OCI-LY7 (cell line): ENCODE measurements around the gene USH1C. TPM values are rescaled to one million over a fixed set of nuclear protein-coding genes. Genes with fewer than 3 reads are reported as not detected.

Experiments
- BruUV-seq: library from RNA; stranded (reverse); fragments of 400-500 nt; replicated peaks from 2 replicates; lab custom pipeline; 2021; lab: Mats Ljungman, UMichigan
- CTCF ChIA-PET: fragments of 300-600 bp; sonication (Branson Sonifier 250); formaldehyde crosslinking; loops from one replicate; lab custom pipeline; 2022; ENCODE audit warnings: antibody characterized with exemption; ENCODE audit not compliant: unreplicated experiment; lab: Charles Lee
- POLR2A ChIA-PET: fragments of 300-600 bp; sonication (Branson Sonifier 250); formaldehyde crosslinking; loops from one replicate; lab custom pipeline; 2022; ENCODE audit warnings: antibody characterized with exemption; lab: Charles Lee
- DNase-seq: peaks from one replicate; pipeline ENCODE4 v3.0.0-alpha.2; 2015; ENCODE audit warnings: low spot score
- H2AFZ ChIP-seq: fragments of 200-600 bp; sonication (generic), shearing (Covaris generic); 2 replicates; pipeline ENCODE4 v1.6.1; 2014; ENCODE audit warnings: mild to moderate bottlenecking, antibody characterized with exemption, low read length, moderate library complexity
- H3K27ac ChIP-seq: fragments of 200-600 bp; sonication (generic); 2 replicates; pipeline ENCODE4 v1.5.1; 2014; ENCODE audit warnings: mixed run types, low read depth, mild to moderate bottlenecking, moderate library complexity, low read length, inconsistent platforms; ENCODE audit not compliant: poor library complexity, severe bottlenecking
- H3K36me3 ChIP-seq: fragments of 200-600 bp; sonication (generic); 2 replicates; pipeline ENCODE4 v1.6.1; 2014; ENCODE audit warnings: mild to moderate bottlenecking, antibody characterized with exemption, low read length, moderate library complexity, mixed read lengths; ENCODE audit not compliant: insufficient read depth
- H3K4me1 ChIP-seq: fragments of 200-600 bp; sonication (generic); 2 replicates; pipeline ENCODE4 v1.5.1; 2014; ENCODE audit warnings: mild to moderate bottlenecking, low read length; ENCODE audit not compliant: insufficient read depth, poor library complexity, severe bottlenecking
- H3K4me2 ChIP-seq: fragments of 200-600 bp; sonication (generic); 2 replicates; pipeline ENCODE4 v1.6.1; 2014; ENCODE audit warnings: mild to moderate bottlenecking, low read length
- H3K4me3 ChIP-seq: fragments of 200-600 bp; sonication (generic); 2 replicates; pipeline ENCODE4 v1.5.1; 2014; ENCODE audit warnings: mild to moderate bottlenecking, low read depth, low read length; ENCODE audit not compliant: poor library complexity, severe bottlenecking
- H3K79me2 ChIP-seq: fragments of 200-600 bp; sonication (generic); 2 replicates; pipeline ENCODE4 v1.6.1; 2016; ENCODE audit warnings: low read depth, mild to moderate bottlenecking, low read length, moderate library complexity, mixed read lengths; ENCODE audit not compliant: insufficient read depth
- H3K9me2 ChIP-seq: fragments of 200-600 bp; sonication (generic); 2 replicates; pipeline ENCODE4 v1.6.1; 2016; ENCODE audit warnings: mild to moderate bottlenecking, low read length, mixed read lengths; ENCODE audit not compliant: insufficient read depth
- H3K9me3 ChIP-seq: fragments of 200-600 bp; sonication (generic); 2 replicates; pipeline ENCODE4 v1.6.1; 2014; ENCODE audit warnings: mild to moderate bottlenecking, mixed run types, low read length, mixed read lengths
- H4K20me1 ChIP-seq: fragments of 200-600 bp; sonication (generic); 2 replicates; pipeline ENCODE4 v1.6.1; 2014; ENCODE audit warnings: mild to moderate bottlenecking, antibody characterized with exemption, low read length, moderate library complexity, mixed read lengths; ENCODE audit not compliant: insufficient read depth
- CTCF ChIP-seq: fragments of 200-600 bp; sonication (generic); conservative IDR thresholded peaks from 2 replicates; pipeline ENCODE4 v1.5.1; 2014; ENCODE audit warnings: mild to moderate bottlenecking, antibody characterized with exemption, low read length, moderate library complexity, mixed read lengths
- EZH2phosphoT487 ChIP-seq: fragments of 200-600 bp; sonication (generic); IDR thresholded peaks from 2 replicates; pipeline ENCODE4 v1.6.1; 2018; ENCODE audit warnings: low read depth, borderline replicate concordance, mild to moderate bottlenecking, mixed run types, antibody characterized with exemption, low read length, moderate library complexity, mixed read lengths
- intact Hi-C: fragments of 100-400 bp; cut with micrococcal nuclease; formaldehyde crosslinking; loops from one replicate; pipeline ENCODE4 v1.10.0; 2022; ENCODE audit not compliant: unreplicated experiment
- total RNA-seq, 2 experiments: library from RNA; depleted of rRNA in 1 of 2; stranded (reverse); fragments of >200 nt in 1 of 2; shearing (Covaris generic) in 1 of 2; gene quantifications; 2 replicates each; pipeline ENCODE4 v1.2.3, GENCODE V29; 2014 to 2022

Gene USH1C
- total RNA-seq, 2 experiments from 2014 or later = not detected

DNA sequence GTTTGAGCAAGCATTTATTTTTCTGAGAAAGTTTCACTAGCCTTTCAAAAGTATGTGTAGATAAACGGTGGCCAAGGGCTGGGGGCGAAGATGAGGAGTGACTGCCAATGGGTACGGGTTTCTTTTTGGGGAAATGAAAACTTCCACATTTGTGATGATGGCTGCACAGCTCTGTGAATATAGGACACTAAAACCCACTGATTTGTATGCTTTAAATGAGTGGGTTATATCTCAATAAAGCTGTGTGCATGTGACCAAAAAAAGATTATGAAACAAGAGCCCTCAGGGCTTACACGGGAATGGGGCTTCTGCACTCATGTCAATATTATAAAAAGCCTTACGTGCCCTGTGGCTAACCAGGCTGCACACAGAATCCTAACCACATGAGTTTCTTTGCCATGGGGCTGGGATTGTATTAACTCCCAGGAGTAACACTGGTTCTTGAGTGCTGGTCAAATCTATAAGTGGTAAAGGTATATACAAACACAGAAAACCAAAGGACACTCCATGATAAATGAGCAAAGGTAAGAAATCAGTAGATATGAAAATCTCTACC is 98.9 kb downstream of the USH1C start:
- CTCF ChIA-PET = no interaction called here
- no peaks in the 10 kb centered on the region for H3K4me1 ChIP-seq
- 0 out of 2 replicates have a peak, but pooled peaks cover 5% of the 10 kb centered on the region for H3K9me3 ChIP-seq
- TF ChIP-seq EZH2phosphoT487 = no peak
- no peak for TF ChIP-seq CTCF
- H3K27ac ChIP-seq = no peak overlapping the region
- no peaks in the 10 kb centered on the region for H3K36me3 ChIP-seq
- H3K4me3 ChIP-seq = no peak overlapping the region
- H3K4me2 ChIP-seq = no peak overlapping the region
- BruUV-seq = no TSS peak
- H2AFZ ChIP-seq = no peak overlapping the region
- no peaks in the 10 kb centered on the region for H4K20me1 ChIP-seq
- POLR2A ChIA-PET = no interaction called here
- no peak for DNase-seq
- intact Hi-C loops = no loop called here
- H3K79me2 ChIP-seq = no peaks in the 10 kb centered on the region
- no peaks in the 10 kb centered on the region for H3K9me2 ChIP-seq

- H3K27ac ChIP-seq = no peak overlapping the region
- intact Hi-C loops = no loop called here
- TF ChIP-seq EZH2phosphoT487 (no peak), CTCF (no peak)
- H3K36me3 ChIP-seq = no peaks in the 10 kb centered on the region
- no TSS peak for BruUV-seq
- H4K20me1 ChIP-seq = no peaks in the 10 kb centered on the region
- DNase-seq = no peak
- ChIA-PET POLR2A (no interaction called here), CTCF (no interaction called here)
- H3K9me2 ChIP-seq = no peaks in the 10 kb centered on the region
- no peak overlapping the region for H3K4me2 ChIP-seq
- H3K9me3 ChIP-seq = 0 out of 2 replicates have a peak, but pooled peaks cover 5% of the 10 kb centered on the region
- H2AFZ ChIP-seq = no peak overlapping the region
- H3K4me3 ChIP-seq = no peak overlapping the region
- peaks cover 7% of the 10 kb centered on the region for H3K4me1 ChIP-seq
- H3K79me2 ChIP-seq = no peaks in the 10 kb centered on the region
Measured at GRCh38 chr11:17443926-17444690, 100.1 kb downstream of the USH1C start.

Other genes starting within 250 kb of the USH1C start
- gene NCR3LG1, start 192.6 kb downstream of the USH1C start, total RNA-seq (2014; rRNA removed; shearing (Covaris generic)) = 6.0 and 7.7 TPM in 2 replicates
- 22.3 and 23.0 TPM in 2 replicates for gene NCR3LG1, start 192.6 kb downstream of the USH1C start, total RNA-seq (2022)
- gene KCNJ11, start 155.8 kb downstream of the USH1C start, total RNA-seq (2014; rRNA removed; shearing (Covaris generic)) = 5.1 and 7.0 TPM in 2 replicates
- gene KCNJ11, start 155.8 kb downstream of the USH1C start, total RNA-seq (2022) = 7.5 and 8.0 TPM in 2 replicates
- not detected in 2 replicates for gene ABCC8, start 67.6 kb downstream of the USH1C start, total RNA-seq (2014; rRNA removed; shearing (Covaris generic))
- not detected in 2 replicates for gene ABCC8, start 67.6 kb downstream of the USH1C start, total RNA-seq (2022)
- gene OTOG, start 2.8 kb upstream of the USH1C start, total RNA-seq (2014; rRNA removed; shearing (Covaris generic)) = not detected in 2 replicates
- not detected in 2 replicates for gene OTOG, start 2.8 kb upstream of the USH1C start, total RNA-seq (2022)
- not detected in 2 replicates for gene MYOD1, start 175.2 kb upstream of the USH1C start, total RNA-seq (2014; rRNA removed; shearing (Covaris generic))
- not detected in 2 replicates for gene MYOD1, start 175.2 kb upstream of the USH1C start, total RNA-seq (2022)
- not detected in 2 replicates for gene KCNC1, start 190.4 kb upstream of the USH1C start, total RNA-seq (2014; rRNA removed; shearing (Covaris generic))
- not detected in 2 replicates for gene KCNC1, start 190.4 kb upstream of the USH1C start, total RNA-seq (2022)